ENCODE data around the gene MTM1.

The MTM1 gene

GRCh38 chrX:150607201-150607600 is 38.8 kb downstream of the MTM1 start:
- H2AFZ ChIP-seq (ENCODE audit: low read depth, low read length): no peak overlapping the region
- H3K9me3 ChIP-seq (ENCODE audit: insufficient read depth, low read length): no peaks in the 10 kb centered on the region
- no peak overlapping the region for H3K9ac ChIP-seq (ENCODE audit: low read length)
- H3K27me3 ChIP-seq (ENCODE audit: low read depth, low read length): no peaks in the 10 kb centered on the region
- H3K36me3 ChIP-seq (replicated peaks; ENCODE audit: low read depth, low read length): no peaks in the 10 kb centered on the region
- TF ChIP-seq CTCF (IDR thresholded peaks at IDR 0.05; ENCODE audit: low read depth, low read length) (no peak), EZH2phosphoT487 (IDR thresholded peaks at IDR 0.05; ENCODE audit: low read depth) (no peak)
- H3K79me2 ChIP-seq (ENCODE audit: low read length): no peaks in the 10 kb centered on the region
- no peak overlapping the region for H3K4me2 ChIP-seq (ENCODE audit: low read length)
- H4K20me1 ChIP-seq (ENCODE audit: insufficient read depth, low read length): no peaks in the 10 kb centered on the region
- H3K27ac ChIP-seq (ENCODE audit: low read length): no peak overlapping the region
- H3K4me1 ChIP-seq (ENCODE audit: low read length): peaks cover 8% of the 10 kb centered on the region; the same call in 1 of the 2 replicates
- H3K4me3 ChIP-seq (ENCODE audit: low read length): no peak overlapping the region

- Histone ChIP-seq H3K36me3 (replicated peaks; ENCODE audit: low read depth, low read length) (no peaks in the 10 kb centered on the region), H2AFZ (ENCODE audit: low read depth, low read length) (no peak overlapping the region), H3K9me3 (ENCODE audit: insufficient read depth, low read length) (no peaks in the 10 kb centered on the region), H4K20me1 (ENCODE audit: insufficient read depth, low read length) (no peaks in the 10 kb centered on the region), H3K27ac (ENCODE audit: low read length) (no peak overlapping the region), H3K9ac (ENCODE audit: low read length) (no peak overlapping the region), H3K27me3 (ENCODE audit: low read depth, low read length) (no peaks in the 10 kb centered on the region), H3K79me2 (ENCODE audit: low read length) (no peaks in the 10 kb centered on the region), H3K4me1 (ENCODE audit: low read length) (peaks cover 8% of the 10 kb centered on the region; the same call in 1 of the 2 replicates), H3K4me3 (ENCODE audit: low read length) (no peak overlapping the region), H3K4me2 (ENCODE audit: low read length) (no peak overlapping the region)
- TF ChIP-seq CTCF (IDR thresholded peaks at IDR 0.05; ENCODE audit: low read depth, low read length): no peak
- no peak for TF ChIP-seq EZH2phosphoT487 (IDR thresholded peaks at IDR 0.05; ENCODE audit: low read depth)
Observed at GRCh38 chrX:150610043-150610442, 41.6 kb downstream of the MTM1 start.

GRCh38 chrX:150610446-150610845 is 42.0 kb downstream of the MTM1 start:
- TF ChIP-seq EZH2phosphoT487 (IDR thresholded peaks at IDR 0.05; ENCODE audit: low read depth): no peak
- no peak for TF ChIP-seq CTCF (IDR thresholded peaks at IDR 0.05; ENCODE audit: low read depth, low read length)
- Histone ChIP-seq H2AFZ (ENCODE audit: low read depth, low read length) (no peak overlapping the region), H3K9me3 (ENCODE audit: insufficient read depth, low read length) (no peaks in the 10 kb centered on the region), H3K4me3 (ENCODE audit: low read length) (no peak overlapping the region), H4K20me1 (ENCODE audit: insufficient read depth, low read length) (no peaks in the 10 kb centered on the region), H3K79me2 (ENCODE audit: low read length) (no peaks in the 10 kb centered on the region), H3K4me1 (ENCODE audit: low read length) (peaks cover 8% of the 10 kb centered on the region; the same call in 1 of the 2 replicates), H3K36me3 (replicated peaks; ENCODE audit: low read depth, low read length) (no peaks in the 10 kb centered on the region), H3K27me3 (ENCODE audit: low read depth, low read length) (no peaks in the 10 kb centered on the region), H3K9ac (ENCODE audit: low read length) (no peak overlapping the region), H3K4me2 (ENCODE audit: low read length) (no peak overlapping the region), H3K27ac (ENCODE audit: low read length) (no peak overlapping the region)

- Histone ChIP-seq H3K36me3 (replicated peaks; ENCODE audit: low read depth, low read length) (peaks cover 16% of the 10 kb centered on the region), H3K27me3 (ENCODE audit: low read depth, low read length) (no peaks in the 10 kb centered on the region), H3K79me2 (ENCODE audit: low read length) (no peaks in the 10 kb centered on the region), H3K4me2 (ENCODE audit: low read length) (no peak overlapping the region), H4K20me1 (ENCODE audit: insufficient read depth, low read length) (no peaks in the 10 kb centered on the region), H3K9me3 (ENCODE audit: insufficient read depth, low read length) (no peaks in the 10 kb centered on the region), H3K4me3 (ENCODE audit: low read length) (no peak overlapping the region), H3K9ac (ENCODE audit: low read length) (no peak overlapping the region), H3K4me1 (ENCODE audit: low read length) (peaks cover 16% of the 10 kb centered on the region), H3K27ac (ENCODE audit: low read length) (no peak overlapping the region), H2AFZ (ENCODE audit: low read depth, low read length) (no peak overlapping the region)
- TF ChIP-seq CTCF (IDR thresholded peaks at IDR 0.05; ENCODE audit: low read depth, low read length) (no peak), EZH2phosphoT487 (IDR thresholded peaks at IDR 0.05; ENCODE audit: low read depth) (no peak)
Observed at GRCh38 chrX:150615356-150615755, 46.9 kb downstream of the MTM1 start.

Measured in OCI-LY3 (cell line).